ENCODE results near the gene PTPN22.

DNA sequence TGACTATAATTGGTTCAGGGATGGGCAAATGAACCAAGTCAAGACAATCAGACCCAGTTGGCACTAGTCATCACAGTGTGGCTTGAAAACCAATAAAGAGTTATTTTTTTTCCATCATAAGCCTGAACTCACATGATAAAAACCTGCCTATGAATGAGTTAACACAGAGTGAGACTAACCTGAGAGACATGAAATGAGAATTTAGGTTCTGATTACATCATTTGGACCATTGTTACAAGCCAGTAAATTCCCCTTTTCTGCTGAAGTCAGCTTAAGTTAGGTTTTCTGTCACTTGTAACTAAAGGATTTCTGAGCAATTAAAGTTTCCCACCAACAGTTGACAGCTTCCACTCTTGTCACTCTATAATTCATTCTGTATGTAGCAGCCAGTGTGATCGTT, 49.6 kb downstream of the PTPN22 start:
- TF ChIP-seq, protein P1, sequence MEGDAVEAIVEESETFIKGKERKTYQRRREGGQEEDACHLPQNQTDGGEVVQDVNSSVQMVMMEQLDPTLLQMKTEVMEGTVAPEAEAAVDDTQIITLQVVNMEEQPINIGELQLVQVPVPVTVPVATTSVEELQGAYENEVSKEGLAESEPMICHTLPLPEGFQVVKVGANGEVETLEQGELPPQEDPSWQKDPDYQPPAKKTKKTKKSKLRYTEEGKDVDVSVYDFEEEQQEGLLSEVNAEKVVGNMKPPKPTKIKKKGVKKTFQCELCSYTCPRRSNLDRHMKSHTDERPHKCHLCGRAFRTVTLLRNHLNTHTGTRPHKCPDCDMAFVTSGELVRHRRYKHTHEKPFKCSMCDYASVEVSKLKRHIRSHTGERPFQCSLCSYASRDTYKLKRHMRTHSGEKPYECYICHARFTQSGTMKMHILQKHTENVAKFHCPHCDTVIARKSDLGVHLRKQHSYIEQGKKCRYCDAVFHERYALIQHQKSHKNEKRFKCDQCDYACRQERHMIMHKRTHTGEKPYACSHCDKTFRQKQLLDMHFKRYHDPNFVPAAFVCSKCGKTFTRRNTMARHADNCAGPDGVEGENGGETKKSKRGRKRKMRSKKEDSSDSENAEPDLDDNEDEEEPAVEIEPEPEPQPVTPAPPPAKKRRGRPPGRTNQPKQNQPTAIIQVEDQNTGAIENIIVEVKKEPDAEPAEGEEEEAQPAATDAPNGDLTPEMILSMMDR (IDR thresholded peaks at IDR 0.05) = no peak
- no peak for TF ChIP-seq POLR2A (IDR thresholded peaks at IDR 0.05)
